ENCODE data around the gene UBE2E3.
"Not testable (repeated sequence)": the region's sequence is repeated elsewhere in the genome, so short reads cannot be mapped to it uniquely, and the experiment has no call there.

Gene UBE2E3

GRCh38 chr2:181036848-181037603, 56.6 kb downstream of the UBE2E3 start:
- DNase-seq: no peak

GRCh38 chr2:181037922-181038321, 57.5 kb downstream of the UBE2E3 start:
- no peak for DNase-seq

GRCh38 chr2:181038796-181039195, 58.4 kb downstream of the UBE2E3 start:
- DNase-seq: no peak

- not testable (repeated sequence) for DNase-seq
These were observed 60.4 kb downstream of the UBE2E3 start for GRCh38 chr2:181040839-181041238.

GRCh38 chr2:181041661-181042060, 61.3 kb downstream of the UBE2E3 start:
- no peak for DNase-seq

GRCh38 chr2:181042706-181043105, 62.3 kb downstream of the UBE2E3 start:
- no peak for DNase-seq

- no peak for DNase-seq
These were observed 66.4 kb downstream of the UBE2E3 start for GRCh38 chr2:181046833-181047232.

- no peak for DNase-seq
These were observed 67.4 kb downstream of the UBE2E3 start for GRCh38 chr2:181047829-181048228.

- DNase-seq: no peak
These were observed 71.6 kb downstream of the UBE2E3 start for GRCh38 chr2:181051861-181052522.

GRCh38 chr2:181052523-181052891, 72.1 kb downstream of the UBE2E3 start:
- no peak for DNase-seq

GRCh38 chr2:181054256-181054655, 73.9 kb downstream of the UBE2E3 start:
- no peak for DNase-seq

GRCh38 chr2:181054843-181055242, 74.4 kb downstream of the UBE2E3 start:
- DNase-seq: no peak

- DNase-seq: no peak
These were observed 78.2 kb downstream of the UBE2E3 start for GRCh38 chr2:181058378-181059269.

GRCh38 chr2:181063696-181064095, 83.3 kb downstream of the UBE2E3 start:
- no peak for DNase-seq

GRCh38 chr2:181065458-181065857, 85.1 kb downstream of the UBE2E3 start:
- no peak for DNase-seq

GRCh38 chr2:181066333-181066732, 85.9 kb downstream of the UBE2E3 start:
- no peak for DNase-seq

GRCh38 chr2:181070119-181070835, 89.9 kb downstream of the UBE2E3 start:
- no peak for DNase-seq

- DNase-seq: no peak
These were observed 90.4 kb downstream of the UBE2E3 start for GRCh38 chr2:181070836-181071200.

- no peak for DNase-seq
These were observed 92.3 kb downstream of the UBE2E3 start for GRCh38 chr2:181072486-181073235.

GRCh38 chr2:181073896-181074295, 93.5 kb downstream of the UBE2E3 start:
- DNase-seq: no peak

GRCh38 chr2:181074457-181074856, 94.1 kb downstream of the UBE2E3 start:
- no peak for DNase-seq

- DNase-seq: no peak
These were observed 96.3 kb downstream of the UBE2E3 start for GRCh38 chr2:181076658-181077057.

All from effector CD8-positive, alpha-beta T cell (primary cell).